OCI-LY3 (cell line): Measurements from ENCODE around the gene RASGRF2.

Experiments used
- H2AFZ ChIP-seq: fragments of 200-600, 300-600 bp; shearing (Covaris generic); 2 replicates; pipeline ENCODE4 v1.6.0; 2014; ENCODE audit warnings: antibody characterized with exemption, low read depth, low read length
- H3K27ac ChIP-seq: fragments of 200-600, 300-600 bp; sonication (generic); 2 replicates; pipeline ENCODE4 v1.5.1; 2014; ENCODE audit warnings: mild to moderate bottlenecking, low read length, moderate library complexity, mixed read lengths
- H3K27me3 ChIP-seq: fragments of 200-600, 300-600 bp; sonication (generic); 2 replicates; pipeline ENCODE4 v1.6.1; 2014; ENCODE audit warnings: low read depth, low read length, mixed read lengths
- H3K36me3 ChIP-seq: fragments of 200-600, 300-600 bp; sonication (generic); replicated peaks from 2 replicates; pipeline ENCODE3; 2014; ENCODE audit warnings: low read depth, low read length, mixed read lengths
- H3K4me1 ChIP-seq: fragments of 300-600, 200-600 bp; sonication (generic); 2 replicates; pipeline ENCODE4 v1.6.1; 2014; ENCODE audit warnings: low read length, mixed read lengths
- H3K4me2 ChIP-seq: fragments of 200-600, 300-600 bp; sonication (generic); 2 replicates; pipeline ENCODE4 v1.6.1; 2014; ENCODE audit warnings: low read length, mixed read lengths
- H3K4me3 ChIP-seq: fragments of 300-600, 200-600 bp; sonication (generic); 2 replicates; pipeline ENCODE4 v1.5.1; 2014; ENCODE audit warnings: antibody characterized with exemption, mild to moderate bottlenecking, low read length, moderate library complexity
- H3K79me2 ChIP-seq: fragments of 300-600, 200-600 bp; shearing (Covaris generic); 2 replicates; pipeline ENCODE4 v1.6.1; 2014; ENCODE audit warnings: mild to moderate bottlenecking, low read length, mixed read lengths
- H3K9ac ChIP-seq: fragments of 300-600, 200-600 bp; shearing (Covaris generic); 2 replicates; pipeline ENCODE4 v1.6.0; 2014; ENCODE audit warnings: mild to moderate bottlenecking, low read length, moderate library complexity
- H3K9me3 ChIP-seq: fragments of 200-600, 300-600 bp; shearing (Covaris generic); 2 replicates; pipeline ENCODE4 v1.6.1; 2014; ENCODE audit warnings: low read length, mixed read lengths; ENCODE audit not compliant: insufficient read depth
- H4K20me1 ChIP-seq: fragments of 200-600, 300-600 bp; sonication (generic); 2 replicates; pipeline ENCODE4 v1.6.1; 2016; ENCODE audit warnings: low read length, mixed read lengths; ENCODE audit not compliant: insufficient read depth
- EZH2phosphoT487 ChIP-seq: fragments of 200-600 bp; shearing (Covaris generic); IDR thresholded peaks from 2 replicates; pipeline ENCODE4 v1.6.1; 2018; ENCODE audit warnings: antibody characterized with exemption, mixed run types, low read depth
- TF ChIP-seq, protein P1 (sequence below): fragments of 200-600, 300-600 bp; sonication (generic); IDR thresholded peaks from 2 replicates; pipeline ENCODE4 v1.5.1; 2014; ENCODE audit warnings: antibody characterized with exemption, low read length, low read depth

Gene RASGRF2

DNA sequence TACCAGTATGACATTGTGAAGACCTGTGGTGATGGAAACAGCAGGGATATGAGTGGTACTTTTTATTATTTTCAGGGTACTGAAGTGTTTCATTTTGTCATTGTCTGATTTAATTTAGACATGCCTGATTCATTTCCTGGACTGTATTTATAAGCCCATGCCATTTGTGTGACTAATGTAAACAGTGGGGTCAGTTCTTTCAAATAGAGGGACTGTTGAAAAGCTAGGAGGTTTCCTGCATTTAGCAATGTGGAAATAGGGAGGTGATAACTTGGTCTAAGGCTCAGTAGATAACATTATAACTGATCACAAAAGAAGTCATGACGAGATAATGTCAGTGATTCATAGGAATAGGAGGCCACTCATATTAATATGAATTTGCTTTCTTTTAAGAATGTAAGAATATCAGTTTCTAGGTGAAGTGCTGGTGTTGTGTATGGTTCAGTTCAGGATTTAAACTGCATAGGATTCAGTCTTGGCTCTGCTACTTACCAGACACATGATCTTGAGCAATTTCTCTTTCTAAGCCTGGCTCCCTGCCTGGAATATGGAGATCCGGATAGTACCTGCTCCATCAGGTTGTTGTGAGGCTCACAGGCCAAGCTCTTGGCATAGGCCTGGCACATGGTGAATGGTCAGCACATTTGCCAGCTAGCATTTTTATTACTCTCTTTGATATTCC, 7.5 kb downstream of the RASGRF2 start:
- Histone ChIP-seq H3K9me3 (no peaks in the 10 kb centered on the region), H3K4me1 (peaks cover 21% of the 10 kb centered on the region), H3K4me2 (no peak overlapping the region), H3K4me3 (no peak overlapping the region), H3K36me3 (no peaks in the 10 kb centered on the region), H3K79me2 (no peaks in the 10 kb centered on the region), H4K20me1 (no peaks in the 10 kb centered on the region), H3K9ac (no peak overlapping the region), H3K27me3 (peaks cover 8% of the 10 kb centered on the region), H2AFZ (no peak overlapping the region), H3K27ac (no peak overlapping the region)
- TF ChIP-seq, protein P1, sequence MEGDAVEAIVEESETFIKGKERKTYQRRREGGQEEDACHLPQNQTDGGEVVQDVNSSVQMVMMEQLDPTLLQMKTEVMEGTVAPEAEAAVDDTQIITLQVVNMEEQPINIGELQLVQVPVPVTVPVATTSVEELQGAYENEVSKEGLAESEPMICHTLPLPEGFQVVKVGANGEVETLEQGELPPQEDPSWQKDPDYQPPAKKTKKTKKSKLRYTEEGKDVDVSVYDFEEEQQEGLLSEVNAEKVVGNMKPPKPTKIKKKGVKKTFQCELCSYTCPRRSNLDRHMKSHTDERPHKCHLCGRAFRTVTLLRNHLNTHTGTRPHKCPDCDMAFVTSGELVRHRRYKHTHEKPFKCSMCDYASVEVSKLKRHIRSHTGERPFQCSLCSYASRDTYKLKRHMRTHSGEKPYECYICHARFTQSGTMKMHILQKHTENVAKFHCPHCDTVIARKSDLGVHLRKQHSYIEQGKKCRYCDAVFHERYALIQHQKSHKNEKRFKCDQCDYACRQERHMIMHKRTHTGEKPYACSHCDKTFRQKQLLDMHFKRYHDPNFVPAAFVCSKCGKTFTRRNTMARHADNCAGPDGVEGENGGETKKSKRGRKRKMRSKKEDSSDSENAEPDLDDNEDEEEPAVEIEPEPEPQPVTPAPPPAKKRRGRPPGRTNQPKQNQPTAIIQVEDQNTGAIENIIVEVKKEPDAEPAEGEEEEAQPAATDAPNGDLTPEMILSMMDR = no peak
- TF ChIP-seq EZH2phosphoT487 = no peak

DNA sequence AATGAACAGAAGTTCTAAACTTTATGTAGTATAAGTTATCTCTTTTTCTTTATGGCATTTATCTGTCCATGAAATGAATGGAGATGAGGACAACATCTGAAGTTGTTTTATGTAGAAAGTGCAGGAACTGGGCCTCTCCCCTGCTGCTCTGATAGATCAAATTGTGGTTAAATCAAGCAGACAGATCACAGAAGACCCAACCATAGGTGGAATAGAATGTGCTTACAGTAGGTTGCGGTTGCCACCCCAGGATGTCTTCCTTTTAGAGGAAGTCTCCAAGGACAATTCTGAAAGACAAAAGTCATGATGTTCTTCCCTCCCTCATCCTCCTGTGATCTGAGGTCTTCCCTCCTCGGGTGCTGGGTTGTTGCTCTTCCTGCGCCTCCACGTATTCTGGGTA, 12.9 kb downstream of the RASGRF2 start:
- Histone ChIP-seq H3K79me2 (no peaks in the 10 kb centered on the region), H3K4me2 (no peak overlapping the region), H3K4me1 (no peaks in the 10 kb centered on the region)

GRCh38 chr5:80975065-80975464, 14.9 kb downstream of the RASGRF2 start:
- Histone ChIP-seq H3K79me2 (no peaks in the 10 kb centered on the region), H4K20me1 (no peaks in the 10 kb centered on the region), H3K9me3 (no peaks in the 10 kb centered on the region), H3K9ac (no peak overlapping the region), H3K27ac (no peak overlapping the region), H3K4me2 (no peak overlapping the region), H3K27me3 (no peaks in the 10 kb centered on the region), H2AFZ (no peak overlapping the region), H3K4me3 (no peak overlapping the region), H3K4me1 (peaks cover 16% of the 10 kb centered on the region), H3K36me3 (no peaks in the 10 kb centered on the region)
- no peak for TF ChIP-seq EZH2phosphoT487
- TF ChIP-seq, protein P1 = no peak

More for the DNA sequence above, 12.9 kb downstream of the RASGRF2 start:
- Histone ChIP-seq H3K4me3 (no peak overlapping the region), H3K9me3 (no peaks in the 10 kb centered on the region), H2AFZ (no peak overlapping the region), H3K27me3 (no peaks in the 10 kb centered on the region), H3K36me3 (no peaks in the 10 kb centered on the region), H4K20me1 (no peaks in the 10 kb centered on the region), H3K27ac (no peak overlapping the region), H3K9ac (no peak overlapping the region)
- TF ChIP-seq, protein P1 = no peak
- no peak for TF ChIP-seq EZH2phosphoT487

DNA sequence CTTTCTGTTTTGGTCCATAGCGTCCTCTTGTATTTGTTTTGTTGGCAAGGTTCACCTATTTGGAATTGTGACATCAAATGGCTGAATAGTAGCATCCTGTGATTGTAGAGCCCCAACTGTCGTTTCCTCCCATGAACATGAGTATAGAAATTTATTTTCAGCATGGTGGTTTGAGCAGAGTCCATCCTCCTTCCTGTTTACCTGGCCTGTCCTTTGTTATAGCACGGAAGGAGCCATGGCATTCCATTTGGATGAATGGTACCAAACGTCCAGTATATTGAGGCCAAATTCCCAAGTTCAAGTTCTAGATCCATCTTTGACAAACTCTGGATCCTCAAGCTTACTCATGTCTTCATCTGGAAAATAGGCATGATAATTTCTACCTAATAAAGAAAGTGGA, 16.8 kb downstream of the RASGRF2 start:
- H3K79me2 ChIP-seq = no peaks in the 10 kb centered on the region
- no peak overlapping the region for H3K9ac ChIP-seq
- H3K4me1 ChIP-seq = peaks cover 16% of the 10 kb centered on the region
- TF ChIP-seq, protein P1 = no peak
- TF ChIP-seq EZH2phosphoT487 = no peak
- no peak overlapping the region for H3K4me3 ChIP-seq
- H3K36me3 ChIP-seq = no peaks in the 10 kb centered on the region
- H4K20me1 ChIP-seq = no peaks in the 10 kb centered on the region
- H2AFZ ChIP-seq = no peak overlapping the region
- no peaks in the 10 kb centered on the region for H3K27me3 ChIP-seq
- no peak overlapping the region for H3K4me2 ChIP-seq
- H3K9me3 ChIP-seq = no peaks in the 10 kb centered on the region
- H3K27ac ChIP-seq = no peak overlapping the region
